NB4 (cell line): Measurements from ENCODE around the gene ABHD17C.

Experiments used
- DNase-seq: peaks from one replicate; pipeline ENCODE4 v3.0.0; 2010; ENCODE audit warnings: low read depth
- H3K4me3 ChIP-seq: one replicate; pipeline ENCODE4 v1.5.1; 2011; ENCODE audit warnings: mild to moderate bottlenecking, low read depth, low read length, moderate library complexity
- MYC ChIP-seq: IDR thresholded peaks from 2 replicates; pipeline ENCODE4 v1.6.1; 2011; ENCODE audit warnings: low read depth, low read length
- POLR2A ChIP-seq: IDR thresholded peaks from 2 replicates; pipeline ENCODE4 v1.6.1; 2011; ENCODE audit warnings: mild to moderate bottlenecking; ENCODE audit not compliant: insufficient read length; ENCODE audit errors: extremely low read depth
- TF ChIP-seq, protein P1 (sequence below): IDR thresholded peaks from one replicate; pipeline ENCODE4 v1.5.1; 2012; ENCODE audit warnings: low read depth, low read length
- TF ChIP-seq, protein P2 (sequence below): IDR thresholded peaks from 2 replicates; pipeline ENCODE4 v1.6.1; 2011; ENCODE audit warnings: low read depth, low read length

The ABHD17C gene

DNA sequence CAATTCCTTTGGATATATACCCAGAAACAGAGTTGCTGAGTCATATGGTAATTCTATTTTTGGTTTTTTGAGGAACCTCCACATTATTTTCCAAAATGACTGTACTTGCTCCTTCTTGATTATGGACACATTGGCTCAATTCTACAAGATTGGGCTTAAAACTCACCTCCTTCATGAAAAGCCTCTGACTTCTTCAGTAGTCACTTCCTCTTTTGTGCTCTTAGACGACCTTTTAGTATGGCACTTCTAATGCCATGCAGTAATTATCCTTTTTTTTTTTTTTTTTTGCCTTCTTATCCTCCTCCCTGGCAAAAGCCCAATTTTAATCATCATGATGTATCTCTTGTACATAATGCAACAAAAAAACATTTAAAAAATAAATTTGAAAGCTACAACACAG, 33.0 kb upstream of the ABHD17C start:
- TF ChIP-seq MYC (no peak), POLR2A (no peak)
- TF ChIP-seq, protein P1, sequence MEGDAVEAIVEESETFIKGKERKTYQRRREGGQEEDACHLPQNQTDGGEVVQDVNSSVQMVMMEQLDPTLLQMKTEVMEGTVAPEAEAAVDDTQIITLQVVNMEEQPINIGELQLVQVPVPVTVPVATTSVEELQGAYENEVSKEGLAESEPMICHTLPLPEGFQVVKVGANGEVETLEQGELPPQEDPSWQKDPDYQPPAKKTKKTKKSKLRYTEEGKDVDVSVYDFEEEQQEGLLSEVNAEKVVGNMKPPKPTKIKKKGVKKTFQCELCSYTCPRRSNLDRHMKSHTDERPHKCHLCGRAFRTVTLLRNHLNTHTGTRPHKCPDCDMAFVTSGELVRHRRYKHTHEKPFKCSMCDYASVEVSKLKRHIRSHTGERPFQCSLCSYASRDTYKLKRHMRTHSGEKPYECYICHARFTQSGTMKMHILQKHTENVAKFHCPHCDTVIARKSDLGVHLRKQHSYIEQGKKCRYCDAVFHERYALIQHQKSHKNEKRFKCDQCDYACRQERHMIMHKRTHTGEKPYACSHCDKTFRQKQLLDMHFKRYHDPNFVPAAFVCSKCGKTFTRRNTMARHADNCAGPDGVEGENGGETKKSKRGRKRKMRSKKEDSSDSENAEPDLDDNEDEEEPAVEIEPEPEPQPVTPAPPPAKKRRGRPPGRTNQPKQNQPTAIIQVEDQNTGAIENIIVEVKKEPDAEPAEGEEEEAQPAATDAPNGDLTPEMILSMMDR, result no peak
- TF ChIP-seq, protein P2, sequence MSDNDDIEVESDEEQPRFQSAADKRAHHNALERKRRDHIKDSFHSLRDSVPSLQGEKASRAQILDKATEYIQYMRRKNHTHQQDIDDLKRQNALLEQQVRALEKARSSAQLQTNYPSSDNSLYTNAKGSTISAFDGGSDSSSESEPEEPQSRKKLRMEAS, result no peak
- DNase-seq, result peak; percentile 11
- no peak overlapping the region for H3K4me3 ChIP-seq

DNA sequence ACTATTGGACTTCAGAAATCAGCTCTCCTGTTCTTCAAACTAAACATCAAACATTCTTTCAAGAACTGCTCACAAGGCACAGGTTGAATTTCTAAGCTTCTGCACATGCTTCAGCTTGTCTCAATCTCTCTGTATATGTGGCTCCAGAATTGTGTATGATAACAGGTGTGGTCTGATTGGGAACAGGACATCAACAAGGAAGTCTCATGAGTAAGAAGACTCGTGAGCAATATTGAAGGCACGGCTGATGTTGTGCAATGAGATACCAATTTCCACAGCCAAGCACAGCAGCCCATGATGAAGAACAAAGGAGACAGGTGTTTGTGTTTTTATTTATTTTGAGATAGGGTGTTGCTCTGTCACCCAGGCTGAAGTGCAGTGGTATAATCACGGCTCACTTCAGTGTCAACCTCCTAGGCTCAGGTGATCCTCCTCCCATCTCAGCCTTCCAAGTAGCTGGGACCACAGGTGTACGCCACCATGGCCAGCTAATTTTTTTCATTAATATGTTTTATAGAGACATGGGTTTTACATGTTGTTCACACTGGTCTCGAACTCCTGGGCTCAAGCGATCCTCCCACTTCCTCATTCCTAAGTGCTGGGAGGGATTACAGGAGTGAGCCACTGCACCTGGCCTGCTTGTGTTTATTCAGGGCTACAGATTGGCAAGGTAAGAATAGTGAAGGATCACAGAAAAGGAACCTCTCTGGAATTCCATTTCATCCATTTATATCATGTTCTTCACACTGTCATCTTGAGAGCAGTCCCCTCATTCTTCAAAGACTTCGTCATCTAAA, 32.2 kb upstream of the ABHD17C start:
- no peak for DNase-seq
- TF ChIP-seq MYC (no peak), POLR2A (no peak)
- TF ChIP-seq, protein P2, result no peak
- TF ChIP-seq, protein P1, result no peak
- H3K4me3 ChIP-seq, result no peak overlapping the region

DNA sequence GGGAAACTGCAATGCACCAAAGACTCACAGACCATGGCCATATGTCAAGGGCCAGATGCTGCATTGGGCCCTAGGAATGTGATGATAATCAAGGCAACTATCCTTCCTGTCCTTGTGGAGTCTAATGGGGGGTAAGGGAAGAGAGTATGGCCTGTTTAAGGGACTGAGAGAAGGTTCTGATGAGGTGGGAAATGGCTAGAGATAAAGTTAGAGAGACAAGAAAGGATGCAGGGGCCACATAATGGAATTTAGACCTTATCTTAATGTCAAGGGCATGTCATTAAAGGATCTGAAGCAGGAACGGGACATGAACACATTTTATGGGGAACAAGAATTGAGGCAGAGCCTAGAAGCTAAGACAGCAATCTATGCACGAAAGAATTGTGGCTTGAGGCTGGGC, 30.0 kb upstream of the ABHD17C start:
- TF ChIP-seq, protein P1, result no peak
- TF ChIP-seq POLR2A, result no peak
- no peak for TF ChIP-seq MYC
- TF ChIP-seq, protein P2, result no peak
- H3K4me3 ChIP-seq, result no peak overlapping the region
- DNase-seq, result no peak

DNA sequence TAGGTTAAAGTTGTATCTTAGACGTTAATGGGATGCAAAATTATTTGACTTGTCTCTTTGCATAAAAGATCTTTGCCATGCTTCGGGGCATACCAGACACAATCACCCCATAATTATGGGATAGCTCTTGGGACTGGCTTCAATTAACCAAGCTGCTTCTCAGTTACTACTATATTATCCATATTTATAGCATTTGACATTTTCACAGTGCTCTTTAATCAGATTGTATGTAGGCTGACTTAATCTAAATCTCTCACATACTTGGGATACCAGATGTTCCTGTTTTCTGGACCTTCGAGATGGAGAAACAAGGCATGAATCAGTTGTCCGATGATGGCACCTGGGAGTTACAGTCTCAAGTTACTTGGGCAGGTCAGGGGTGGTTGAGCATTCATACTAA, 27.2 kb upstream of the ABHD17C start:
- no peak overlapping the region for H3K4me3 ChIP-seq
- no peak for TF ChIP-seq MYC
- no peak for TF ChIP-seq POLR2A
- TF ChIP-seq, protein P1, result no peak
- TF ChIP-seq, protein P2, result no peak
- DNase-seq, result no peak

DNA sequence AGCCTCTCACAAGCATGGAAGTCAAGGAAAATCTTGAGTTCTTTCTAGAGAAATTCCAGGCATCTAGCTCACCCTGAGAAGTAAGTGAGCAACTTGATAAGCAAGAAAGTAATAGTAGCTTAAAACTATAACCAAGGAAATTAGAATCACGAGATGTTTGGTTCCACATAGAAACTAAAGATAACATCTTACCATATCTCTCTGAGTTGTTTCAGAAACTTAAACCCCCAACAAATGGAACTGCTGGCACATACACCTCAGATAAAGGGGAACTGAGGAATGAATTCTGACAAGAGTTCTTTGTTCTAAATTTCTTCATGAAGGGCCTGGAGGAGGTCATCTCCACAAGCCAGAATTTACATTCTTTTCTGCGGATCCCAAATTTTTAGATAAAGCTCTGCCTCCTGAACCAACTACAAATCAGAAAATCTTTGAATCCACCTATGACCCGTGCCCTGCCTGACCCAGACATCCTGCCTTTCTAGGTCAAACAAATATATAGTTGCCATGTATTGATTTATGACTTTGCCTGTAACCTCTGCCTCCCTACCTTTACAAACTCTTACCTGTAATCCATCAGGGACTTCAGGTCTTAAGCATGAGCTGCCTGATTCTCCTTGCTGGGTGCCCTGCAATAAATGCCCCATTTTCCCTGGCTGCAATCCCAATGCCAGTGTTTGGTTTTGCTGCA, 26.4 kb upstream of the ABHD17C start:
- TF ChIP-seq, protein P1, result no peak
- TF ChIP-seq, protein P2, result no peak
- TF ChIP-seq MYC (no peak), POLR2A (no peak)
- H3K4me3 ChIP-seq, result no peak overlapping the region
- DNase-seq, result no peak
